GM06990 (cell line): Measurements from ENCODE around the gene CELF5.

Experiments
- DNase-seq: peaks from one replicate; pipeline ENCODE4 v3.0.0-alpha.2; 2011; ENCODE audit not compliant: insufficient read length; ENCODE audit errors: extremely low read depth
- H3K27me3 ChIP-seq: replicated peaks from 2 replicates; pipeline ENCODE4 v1.6.0; 2011; ENCODE audit warnings: low read length; ENCODE audit not compliant: control insufficient read depth, insufficient read depth
- H3K36me3 ChIP-seq: 2 replicates; pipeline ENCODE4 v1.5.1; 2011; ENCODE audit warnings: low read length; ENCODE audit not compliant: control insufficient read depth, insufficient read depth
- H3K4me3 ChIP-seq: replicated peaks from 2 replicates; pipeline ENCODE4 v1.5.1; 2011; ENCODE audit warnings: low read depth, mild to moderate bottlenecking, control low read depth, low read length
- TF ChIP-seq, protein P1 (sequence below): IDR thresholded peaks from 2 replicates; pipeline ENCODE4 v1.5.1; 2011; ENCODE audit warnings: low read length, control low read depth, mild to moderate bottlenecking, inconsistent platforms; ENCODE audit not compliant: insufficient read depth, poor library complexity, severe bottlenecking

CELF5 gene

DNA sequence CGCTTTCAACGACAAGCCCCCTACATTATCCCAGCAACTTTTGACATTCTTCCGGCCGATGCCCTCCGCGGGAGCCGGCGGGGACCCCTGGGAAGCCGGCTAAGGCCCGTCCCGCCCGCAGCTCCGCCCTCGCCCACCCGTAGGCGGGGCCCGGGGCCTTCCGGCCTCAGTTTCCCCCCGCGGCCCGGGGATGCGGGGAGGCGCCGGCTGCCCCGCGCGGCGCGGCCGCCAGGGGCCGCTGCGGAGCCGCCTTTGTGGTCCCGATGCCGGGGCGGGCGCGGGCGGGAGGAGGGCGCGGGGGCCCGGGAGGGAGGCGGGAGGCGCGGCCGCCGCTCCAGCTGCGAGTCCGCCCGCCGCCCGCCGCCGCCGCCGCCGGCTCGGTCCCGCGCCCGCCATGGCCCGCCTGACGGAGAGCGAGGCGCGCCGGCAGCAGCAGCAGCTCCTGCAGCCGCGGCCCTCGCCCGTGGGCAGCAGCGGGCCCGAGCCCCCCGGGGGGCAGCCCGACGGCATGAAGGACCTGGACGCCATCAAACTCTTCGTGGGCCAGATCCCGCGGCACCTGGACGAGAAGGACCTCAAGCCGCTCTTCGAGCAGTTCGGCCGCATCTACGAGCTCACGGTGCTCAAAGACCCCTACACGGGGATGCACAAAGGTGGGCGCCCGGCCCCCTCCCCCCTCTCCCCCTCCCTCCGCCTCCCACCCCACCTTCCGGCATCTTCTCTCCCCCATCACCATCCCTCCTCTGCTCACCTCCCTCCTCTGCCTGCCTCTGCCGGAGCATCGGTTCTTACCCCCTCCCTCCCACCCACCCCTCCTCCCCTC, at the start of gene CELF5:
Gene CELF5, plus strand, starts transcription at position 316 of the 823 bp plus-strand sequence. Its CDS starts 79 bp downstream, at position 395.
- H3K4me3 ChIP-seq, result no peak within 1 kb of the TSS
- TF ChIP-seq, protein P1, sequence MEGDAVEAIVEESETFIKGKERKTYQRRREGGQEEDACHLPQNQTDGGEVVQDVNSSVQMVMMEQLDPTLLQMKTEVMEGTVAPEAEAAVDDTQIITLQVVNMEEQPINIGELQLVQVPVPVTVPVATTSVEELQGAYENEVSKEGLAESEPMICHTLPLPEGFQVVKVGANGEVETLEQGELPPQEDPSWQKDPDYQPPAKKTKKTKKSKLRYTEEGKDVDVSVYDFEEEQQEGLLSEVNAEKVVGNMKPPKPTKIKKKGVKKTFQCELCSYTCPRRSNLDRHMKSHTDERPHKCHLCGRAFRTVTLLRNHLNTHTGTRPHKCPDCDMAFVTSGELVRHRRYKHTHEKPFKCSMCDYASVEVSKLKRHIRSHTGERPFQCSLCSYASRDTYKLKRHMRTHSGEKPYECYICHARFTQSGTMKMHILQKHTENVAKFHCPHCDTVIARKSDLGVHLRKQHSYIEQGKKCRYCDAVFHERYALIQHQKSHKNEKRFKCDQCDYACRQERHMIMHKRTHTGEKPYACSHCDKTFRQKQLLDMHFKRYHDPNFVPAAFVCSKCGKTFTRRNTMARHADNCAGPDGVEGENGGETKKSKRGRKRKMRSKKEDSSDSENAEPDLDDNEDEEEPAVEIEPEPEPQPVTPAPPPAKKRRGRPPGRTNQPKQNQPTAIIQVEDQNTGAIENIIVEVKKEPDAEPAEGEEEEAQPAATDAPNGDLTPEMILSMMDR, result no peak
- DNase-seq, result no peak

DNA sequence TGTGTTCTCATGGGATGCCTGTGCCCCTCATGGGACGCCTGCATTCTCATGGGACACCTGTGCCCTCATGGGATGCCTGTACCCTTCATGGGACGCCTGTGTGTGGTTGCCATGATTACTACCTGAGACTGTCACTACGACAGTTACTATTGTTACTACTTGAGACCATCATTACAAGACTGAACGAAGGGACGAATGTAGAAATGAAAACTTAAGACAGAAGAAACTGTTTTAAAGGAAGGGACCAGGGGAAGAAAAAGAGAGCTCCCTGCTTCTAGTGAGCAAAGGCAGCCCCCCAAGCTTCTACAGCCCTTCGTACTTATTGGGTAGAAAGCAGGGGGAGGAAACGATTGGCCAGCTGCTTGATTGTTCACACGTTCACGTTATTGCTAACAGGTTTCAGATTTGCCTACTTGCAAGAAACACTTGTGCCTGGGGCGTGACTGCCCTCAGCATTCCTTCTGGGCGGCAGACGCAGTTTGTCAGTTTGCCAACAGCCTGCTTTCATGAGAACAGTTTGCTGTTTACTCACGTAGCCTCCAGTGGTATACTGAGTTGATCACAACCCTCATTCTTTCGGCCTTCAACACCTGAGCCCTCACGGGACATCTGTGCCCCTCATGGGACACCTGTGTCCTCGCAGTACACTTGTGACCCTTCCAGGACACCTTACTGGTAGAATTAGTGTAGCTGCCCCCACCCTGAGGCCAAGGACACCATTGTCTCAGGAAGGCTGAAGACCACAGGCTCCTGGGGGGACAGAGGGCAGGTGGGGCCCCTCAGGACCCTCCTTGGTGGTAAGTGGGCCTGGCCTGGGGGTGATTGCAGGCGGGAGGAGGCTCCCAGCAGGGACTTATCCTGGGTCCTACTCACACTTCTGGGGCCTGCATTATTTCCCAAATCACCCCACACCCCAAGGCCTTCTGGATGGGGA, 48.4 kb upstream of the CELF5 start:
- no peaks in the 10 kb centered on the region for H3K27me3 ChIP-seq
- H3K36me3 ChIP-seq, result no peaks in the 10 kb centered on the region
- peak overlapping the region; percentile 28; the same call in 1 of the 2 replicates for H3K4me3 ChIP-seq
- DNase-seq, result no peak
- TF ChIP-seq, protein P1, result no peak

More for the DNA sequence above, at the start of gene CELF5:
- Histone ChIP-seq H3K27me3 (peaks cover 4% of the 10 kb centered on the region), H3K36me3 (no peaks in the 10 kb centered on the region)

DNA sequence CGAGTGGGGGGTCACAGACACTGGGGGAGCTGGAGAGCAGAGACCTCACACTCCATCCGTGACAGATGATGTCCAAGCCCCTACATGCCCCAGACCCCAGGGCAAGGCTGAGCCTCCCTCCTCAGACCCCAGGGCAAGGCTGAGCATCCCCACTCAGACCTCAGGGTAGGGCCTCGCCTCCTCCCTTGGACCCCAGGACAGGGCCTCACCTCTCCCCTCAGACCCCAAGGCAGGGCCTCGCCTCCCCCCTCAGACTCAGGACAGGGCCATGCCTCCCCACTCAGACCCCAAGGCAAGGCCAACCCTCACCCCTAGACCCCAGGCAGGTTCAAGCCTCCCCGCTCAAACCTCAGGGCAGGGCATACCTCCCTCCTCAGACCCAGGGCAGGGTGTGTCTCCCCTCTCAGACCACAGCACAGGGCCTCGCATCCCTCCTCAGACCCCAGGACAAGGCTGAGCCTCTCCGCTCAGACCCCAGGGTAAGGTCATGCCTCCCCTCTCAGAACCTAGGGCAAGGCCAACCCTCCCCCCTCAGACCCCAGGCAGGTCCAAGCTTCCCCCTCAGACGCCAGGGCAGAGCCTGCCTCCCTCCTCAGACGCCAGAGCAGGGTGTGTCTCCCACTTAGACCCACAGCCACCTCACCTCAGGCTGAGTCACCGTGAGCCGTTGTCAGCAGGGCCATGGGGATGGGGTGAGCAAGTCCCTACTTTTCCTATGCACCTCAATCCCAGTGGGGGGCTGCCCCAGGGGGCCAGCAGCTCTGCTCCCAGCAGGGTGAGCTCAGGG, 47.6 kb upstream of the CELF5 start:
- DNase-seq, result no peak
- Histone ChIP-seq H3K36me3 (no peaks in the 10 kb centered on the region), H3K4me3 (peak overlapping the region; percentile 28), H3K27me3 (no peaks in the 10 kb centered on the region)
- TF ChIP-seq, protein P1, result no peak

DNA sequence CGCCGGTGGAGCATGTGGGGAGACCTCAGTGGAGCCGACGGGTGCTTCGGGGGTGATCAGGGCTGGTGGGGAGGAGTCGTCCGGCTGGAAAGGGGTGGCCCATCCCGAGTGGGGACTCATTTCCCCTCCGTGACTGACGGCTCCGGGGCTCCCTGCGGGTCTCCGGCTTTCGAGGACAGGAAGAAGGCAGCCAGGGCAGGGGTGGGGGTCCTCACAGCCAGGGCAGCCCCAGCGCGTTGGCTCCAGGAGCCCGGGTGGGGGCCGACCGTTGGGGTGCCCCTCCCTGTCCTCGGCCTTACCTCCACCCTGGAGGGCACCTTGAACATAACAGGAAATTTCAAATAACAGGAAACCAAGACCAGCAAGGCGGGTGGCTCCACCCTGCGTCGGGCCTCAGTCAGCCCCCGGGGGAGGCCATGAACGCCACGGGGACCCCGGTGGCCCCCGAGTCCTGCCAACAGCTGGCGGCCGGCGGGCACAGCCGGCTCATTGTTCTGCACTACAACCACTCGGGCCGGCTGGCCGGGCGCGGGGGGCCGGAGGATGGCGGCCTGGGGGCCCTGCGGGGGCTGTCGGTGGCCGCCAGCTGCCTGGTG, 46.0 kb upstream of the CELF5 start, which contains the start of gene S1PR4:
Gene S1PR4, plus strand, starts transcription at position 393 of the 596 bp plus-strand sequence. Its CDS starts 24 bp downstream, at position 417.
- H3K36me3 ChIP-seq, result no peaks in the 10 kb centered on the region
- peak; percentile 81 for DNase-seq
- TF ChIP-seq, protein P1, result peak; percentile 22

More for the DNA sequence above, 46.0 kb upstream of the CELF5 start, which contains the start of gene S1PR4:
- Histone ChIP-seq H3K4me3 (peak within 1 kb of the TSS; percentile 87), H3K27me3 (no peaks in the 10 kb centered on the region)
